ENCODE results near the gene AAK1.
"Not testable (repeated sequence)": the region's sequence is repeated elsewhere in the genome, so short reads cannot be mapped to it uniquely, and the experiment has no call there.

Gene AAK1

DNA sequence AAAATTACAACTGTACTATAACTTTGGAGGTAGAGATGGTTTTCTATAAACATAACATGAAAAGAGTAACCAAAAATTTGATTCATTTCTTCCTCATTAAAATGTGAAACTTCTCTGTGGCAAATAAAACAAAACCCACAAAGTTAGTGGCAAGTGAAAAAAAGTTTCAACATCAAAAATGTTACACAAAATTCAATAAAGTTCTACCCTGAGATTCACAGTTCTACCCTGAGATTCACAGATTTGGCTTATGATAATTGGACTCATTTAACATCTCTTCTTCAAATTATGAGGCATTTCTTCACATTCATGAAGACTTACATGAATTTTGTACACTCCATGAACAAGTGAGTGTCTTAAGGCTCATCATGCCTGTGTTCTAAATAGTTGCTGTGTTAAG lies 51.0 kb downstream of the AAK1 start:
- DNase-seq: no peak

DNA sequence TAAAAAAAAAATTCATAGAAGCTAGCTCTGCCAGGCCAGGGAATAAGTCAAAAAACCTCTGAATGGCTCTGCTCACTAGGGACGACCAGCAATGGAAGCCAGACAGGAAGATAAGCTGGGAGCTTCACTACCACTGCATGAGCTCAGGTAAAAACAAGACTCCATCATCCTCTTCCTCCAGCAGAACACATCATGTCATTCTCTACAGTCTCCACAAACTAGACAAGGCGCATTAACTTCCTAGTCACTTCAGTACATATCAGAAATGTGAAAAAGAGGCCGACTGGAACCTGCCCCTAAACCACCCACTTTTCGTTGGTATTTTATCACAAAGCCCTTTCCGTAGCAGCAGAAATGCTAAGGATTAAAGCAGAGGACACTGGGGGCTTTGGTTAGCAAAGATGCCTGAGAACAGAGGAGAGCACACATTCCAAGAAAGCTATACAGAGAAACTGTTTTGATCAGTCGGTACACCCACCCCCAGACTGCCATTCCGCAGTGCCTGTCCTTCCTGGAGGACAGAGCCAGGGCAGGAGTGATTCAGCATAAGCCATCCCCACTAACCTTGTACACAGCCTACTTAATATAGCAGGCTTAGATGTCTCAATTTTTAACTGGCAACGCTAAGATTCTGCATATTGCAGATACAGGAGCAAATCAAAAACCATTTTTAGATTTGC lies 53.4 kb downstream of the AAK1 start:
- no peak for DNase-seq

DNA sequence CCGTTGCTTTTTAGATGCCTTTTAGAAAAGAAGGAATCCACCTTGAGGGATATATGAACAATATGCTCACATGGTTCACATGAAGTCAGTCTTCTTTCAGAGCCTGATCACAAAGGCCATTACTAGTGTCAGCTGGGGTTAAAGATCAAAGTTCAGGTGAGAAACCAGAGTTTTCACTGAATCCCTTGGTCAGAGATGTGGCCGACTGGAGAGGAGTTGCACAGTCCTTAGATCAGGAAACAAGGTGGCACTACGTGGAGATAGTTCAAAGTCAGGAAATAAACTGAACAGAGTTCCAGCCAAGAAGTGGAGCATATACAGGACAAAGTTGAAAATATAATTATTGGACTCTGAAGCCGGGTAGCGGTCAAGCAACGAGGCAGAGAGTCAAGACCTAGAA lies 54.6 kb downstream of the AAK1 start:
- no peak for DNase-seq

DNA sequence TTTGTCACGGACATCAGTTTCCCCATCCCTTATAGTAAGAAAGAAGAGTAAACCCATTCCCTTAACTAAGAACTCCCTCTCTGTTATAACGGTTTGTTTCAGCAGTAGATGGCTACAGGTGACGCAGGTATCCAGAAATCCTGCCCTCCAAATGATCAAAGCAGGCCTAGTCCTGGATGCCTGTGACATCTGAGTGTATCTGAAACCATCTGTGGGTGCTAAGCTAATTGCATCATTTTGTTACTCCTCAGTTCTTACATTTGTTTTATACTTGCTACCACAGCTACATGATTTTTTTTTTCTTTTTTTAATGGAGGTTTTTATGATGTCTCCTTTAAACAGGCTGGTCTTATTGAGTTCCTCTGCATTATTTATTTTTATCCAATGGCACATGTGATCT lies 55.1 kb downstream of the AAK1 start:
- DNase-seq: no peak

DNA sequence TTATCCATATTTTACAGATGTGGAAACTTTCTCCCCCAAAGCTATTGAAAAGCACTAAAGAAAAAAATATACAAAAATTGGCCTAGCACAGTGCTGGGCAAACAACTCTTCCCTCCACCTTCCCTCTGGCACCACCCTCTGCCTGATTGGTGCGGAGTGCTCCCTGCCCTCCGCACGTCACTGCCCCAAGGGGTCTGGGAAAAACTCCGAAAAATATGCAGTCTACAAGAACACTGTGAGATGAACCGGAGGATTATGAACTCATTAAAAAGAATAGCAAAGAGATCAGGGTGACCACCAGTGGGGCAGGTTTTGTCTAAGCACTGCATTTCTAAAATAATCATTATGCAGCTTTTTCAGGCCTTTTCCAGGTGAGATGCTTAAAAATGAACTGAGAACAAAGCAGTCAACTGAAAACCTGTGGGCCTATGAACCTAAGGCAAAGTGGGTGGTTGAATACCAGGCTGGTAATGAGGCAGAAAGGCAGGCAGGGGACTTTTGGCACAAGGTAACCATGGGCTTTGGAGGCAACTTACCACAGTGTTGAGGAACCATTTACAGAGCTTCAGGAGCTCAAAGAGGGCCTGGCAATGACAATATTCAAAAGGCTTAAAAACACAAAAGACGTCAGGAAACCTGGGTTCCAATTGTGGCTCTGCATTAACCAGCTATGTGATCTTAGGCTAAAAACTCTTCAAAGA lies 57.5 kb downstream of the AAK1 start:
- no peak for DNase-seq

DNA sequence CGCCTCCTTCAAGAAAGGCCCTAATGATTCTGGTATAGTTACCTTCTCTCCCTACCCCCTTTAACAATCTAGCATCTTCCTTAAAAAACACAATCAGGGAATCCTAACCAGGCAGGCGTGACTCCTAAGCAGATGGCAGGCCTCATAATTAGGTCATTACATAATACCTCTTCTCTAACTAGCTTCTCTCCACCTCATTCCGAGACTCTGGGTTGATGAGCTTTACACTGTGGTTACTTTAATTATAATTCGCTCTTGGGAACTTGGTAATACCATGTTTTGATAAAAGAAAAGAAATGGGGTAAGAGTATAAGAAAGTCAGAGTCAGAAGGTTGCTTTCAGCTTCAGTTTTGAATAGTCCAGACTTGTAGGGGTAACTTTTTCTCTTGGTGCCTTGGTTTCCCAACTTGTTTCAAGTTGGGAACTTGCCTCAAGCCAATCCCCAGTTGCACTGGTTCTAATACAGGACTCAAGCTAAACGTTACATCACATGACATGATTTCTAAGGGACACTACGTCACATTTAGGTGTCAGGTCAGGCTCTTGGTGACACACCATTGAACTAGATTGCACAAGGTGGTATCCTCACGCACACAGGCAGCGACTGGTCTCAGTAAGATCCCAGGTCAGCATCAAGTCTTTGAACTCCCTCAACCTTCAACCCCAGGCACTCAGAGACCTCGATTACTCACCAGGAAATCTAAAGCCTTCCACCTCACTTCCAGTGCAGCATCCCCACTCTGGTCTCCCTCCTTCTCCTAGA lies 59.2 kb downstream of the AAK1 start:
- DNase-seq: no peak

DNA sequence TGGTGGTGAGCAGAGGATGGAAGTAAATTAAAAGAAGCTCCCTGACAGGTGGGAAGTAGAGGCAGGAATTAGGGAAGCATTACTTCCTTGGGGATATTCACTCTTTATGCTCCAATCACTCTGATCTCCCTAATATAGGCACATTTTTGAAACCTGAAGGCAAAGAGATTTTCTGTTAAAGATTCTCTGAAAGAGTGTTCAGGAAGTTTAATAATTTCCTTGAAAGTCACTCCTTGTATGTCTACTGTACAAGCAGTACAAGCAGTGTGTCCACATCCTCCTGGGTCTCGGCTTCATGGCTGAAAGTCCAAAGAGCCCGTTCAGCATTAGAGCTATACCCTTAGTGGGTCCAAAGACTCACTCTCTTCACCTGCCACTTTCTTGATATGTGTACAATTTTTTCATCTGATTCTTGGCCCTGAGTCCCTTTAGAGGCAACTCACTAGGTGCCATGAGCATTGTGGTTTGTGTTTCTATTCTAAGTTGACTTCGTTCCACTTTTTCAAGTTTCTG lies 60.2 kb downstream of the AAK1 start:
- no peak for DNase-seq

DNA sequence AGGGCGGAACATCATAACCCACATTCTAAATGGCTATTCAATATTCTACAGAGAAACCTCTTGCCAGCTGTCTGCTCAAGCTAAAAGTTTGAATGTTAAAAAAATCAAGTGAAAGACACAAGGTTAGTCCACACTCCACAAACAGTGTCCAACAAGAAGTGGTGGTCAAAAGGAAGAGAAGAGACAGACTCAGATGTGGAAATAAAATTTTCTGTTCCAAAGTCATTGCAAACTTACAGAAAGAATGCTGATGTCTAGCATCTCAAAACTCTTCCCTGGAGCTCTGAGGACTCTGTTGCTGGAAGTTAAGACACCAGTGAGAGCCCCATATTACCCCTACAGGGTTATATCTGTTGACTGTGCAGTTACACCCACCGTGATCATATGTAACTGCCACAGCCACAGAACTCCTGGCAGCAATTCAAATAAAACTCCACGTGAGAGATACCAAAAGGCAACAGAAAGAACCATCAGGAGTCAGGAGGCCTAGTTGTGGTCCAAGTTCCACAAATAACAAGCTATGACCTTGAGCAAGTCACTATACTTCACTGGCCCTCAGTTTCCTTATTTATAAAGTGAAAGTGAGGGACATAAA lies 60.9 kb downstream of the AAK1 start:
- peak; percentile 24 for DNase-seq

DNA sequence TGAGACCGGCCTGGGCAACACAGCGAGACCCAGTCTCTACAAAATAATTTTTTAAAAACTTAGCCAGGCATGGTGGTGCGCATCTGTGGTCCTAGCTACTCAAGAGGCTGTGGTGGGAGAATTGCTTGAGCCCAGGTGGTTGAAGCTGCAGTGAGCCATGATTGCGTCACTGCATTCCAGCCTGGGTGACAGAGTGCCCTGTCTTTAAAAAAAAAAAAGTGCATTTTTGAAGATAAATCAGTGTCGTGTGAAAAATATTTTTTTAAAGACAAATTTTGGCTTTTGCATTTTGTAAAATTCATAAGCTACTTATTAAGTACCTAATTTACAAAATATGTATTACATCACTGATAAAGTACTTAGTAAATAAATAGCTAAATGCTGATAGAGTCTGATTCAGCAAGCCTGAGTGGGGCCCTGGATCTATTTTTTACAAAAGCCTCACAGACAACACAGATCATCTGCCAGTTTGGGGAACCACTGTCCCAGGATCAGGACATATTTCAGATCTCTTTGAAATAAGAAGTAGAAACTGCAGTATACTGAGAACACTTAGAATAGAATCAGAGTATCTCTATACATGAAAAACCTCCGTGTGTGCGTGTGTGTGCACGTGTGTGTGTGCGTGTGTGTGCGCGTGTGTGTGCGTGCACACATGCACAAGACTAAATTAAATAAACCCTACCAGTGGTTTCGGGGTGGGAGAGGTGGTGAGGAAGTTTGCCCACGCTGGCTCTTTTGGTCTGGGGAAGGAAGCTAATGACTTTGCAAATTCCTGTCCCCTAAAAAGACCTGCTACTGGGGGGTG lies 61.6 kb downstream of the AAK1 start:
- DNase-seq: peak; percentile 30

DNA sequence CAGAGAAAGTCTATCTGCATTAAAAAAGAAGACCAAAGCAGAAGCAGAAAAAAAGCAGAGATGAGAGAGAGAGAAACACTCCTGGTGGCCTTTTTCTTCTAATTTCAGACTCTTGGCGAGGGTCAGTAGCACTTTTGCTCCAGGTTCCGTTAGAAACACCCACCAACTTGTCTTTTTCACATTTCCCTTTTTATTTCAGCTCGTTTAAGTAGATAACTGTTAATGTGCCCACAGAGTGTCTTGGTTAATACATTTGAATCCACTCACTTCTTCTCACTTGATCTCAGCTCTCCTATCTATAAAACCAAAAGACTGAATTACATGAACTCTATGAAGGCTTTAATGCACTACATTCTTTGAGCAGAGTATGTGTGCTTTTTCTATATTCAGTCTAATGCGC lies 63.1 kb downstream of the AAK1 start:
- DNase-seq: no peak

DNA sequence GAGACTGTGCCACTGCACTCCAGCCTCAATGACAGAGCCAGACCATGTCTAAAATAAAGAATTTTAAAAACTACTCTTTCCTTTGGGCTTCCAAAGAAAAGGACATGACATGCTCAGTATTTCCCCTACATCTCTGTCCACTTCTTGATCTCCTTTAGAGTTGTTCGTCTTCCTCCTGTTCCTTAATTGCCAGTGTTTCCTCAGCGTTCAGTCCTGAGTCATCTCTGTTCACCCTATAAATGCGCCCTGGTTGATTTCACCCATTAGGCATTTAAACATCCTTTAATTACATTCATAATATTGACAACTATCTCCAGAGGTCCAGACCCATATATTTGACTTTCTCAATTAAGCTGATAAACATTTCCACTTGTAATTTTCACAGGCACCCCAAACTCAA lies 64.0 kb downstream of the AAK1 start:
- no peak for DNase-seq

DNA sequence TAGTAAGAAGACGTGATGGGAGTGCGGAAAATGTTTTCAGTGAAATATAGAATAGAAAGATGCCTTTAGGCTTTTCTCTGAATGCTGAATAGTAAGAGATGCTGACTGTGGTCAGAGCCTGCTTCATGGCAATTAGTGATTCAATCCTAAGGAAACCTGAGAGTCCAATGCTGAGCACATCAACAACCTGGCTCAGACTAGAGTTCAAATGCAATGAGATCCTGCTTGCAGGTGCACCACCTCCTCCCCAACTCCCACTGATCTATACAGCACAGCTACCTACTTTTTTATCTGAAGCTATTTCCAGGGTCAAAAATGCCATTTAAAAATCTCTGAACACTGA lies 65.4 kb downstream of the AAK1 start:
- DNase-seq: no peak

DNA sequence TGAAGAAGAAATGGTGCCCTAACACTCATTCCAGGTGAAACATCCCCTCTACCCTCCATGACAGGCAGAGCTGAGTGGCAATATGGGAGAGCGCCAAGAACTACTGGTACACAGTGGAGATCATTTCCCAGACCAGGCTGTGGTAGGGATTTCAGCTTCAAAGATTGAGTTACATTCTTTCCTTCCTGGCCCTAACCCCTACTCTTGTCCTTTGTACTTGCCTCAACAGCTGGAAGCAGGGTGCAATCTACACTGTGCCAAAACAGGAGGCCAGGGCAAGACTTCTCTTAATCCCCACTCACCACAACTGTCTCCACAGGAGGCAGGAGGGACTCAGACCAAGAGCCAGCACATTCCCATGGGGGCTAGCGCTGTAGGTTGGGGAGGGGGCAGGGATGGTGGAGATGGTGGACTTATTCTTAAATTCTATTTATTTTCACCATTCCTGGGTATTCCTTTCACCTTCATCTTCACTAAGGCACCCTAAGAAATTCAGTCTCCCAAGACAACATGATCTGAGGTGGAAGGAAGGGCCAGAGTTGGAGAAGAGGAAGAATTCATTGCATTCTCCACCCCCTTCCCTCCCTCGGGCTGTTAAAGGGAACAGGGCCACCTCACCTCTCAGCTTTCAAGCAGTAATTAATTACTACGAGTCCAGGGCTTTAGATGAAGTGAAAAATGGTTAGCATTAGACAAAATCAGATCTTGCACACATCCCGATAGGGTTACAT lies 65.9 kb downstream of the AAK1 start:
- DNase-seq: no peak

DNA sequence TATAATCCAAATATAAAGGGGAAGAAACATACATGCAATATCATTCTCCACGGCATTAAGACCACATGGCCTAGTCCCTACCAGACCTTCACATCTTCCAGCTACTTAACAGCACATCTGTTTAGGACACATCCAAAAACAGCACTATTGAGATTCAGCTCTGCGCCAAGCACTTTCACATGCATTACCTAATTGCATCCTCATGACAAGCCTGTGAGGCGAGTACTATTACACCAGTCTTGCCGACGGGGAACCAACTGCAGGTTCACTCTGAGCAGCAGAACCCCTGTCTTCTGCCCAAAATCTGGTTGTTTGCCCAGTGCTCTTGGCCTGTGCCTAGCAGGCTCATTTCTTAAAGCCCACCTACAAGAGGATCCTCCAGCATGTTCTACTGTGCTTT lies 66.7 kb downstream of the AAK1 start:
- DNase-seq: no peak

DNA sequence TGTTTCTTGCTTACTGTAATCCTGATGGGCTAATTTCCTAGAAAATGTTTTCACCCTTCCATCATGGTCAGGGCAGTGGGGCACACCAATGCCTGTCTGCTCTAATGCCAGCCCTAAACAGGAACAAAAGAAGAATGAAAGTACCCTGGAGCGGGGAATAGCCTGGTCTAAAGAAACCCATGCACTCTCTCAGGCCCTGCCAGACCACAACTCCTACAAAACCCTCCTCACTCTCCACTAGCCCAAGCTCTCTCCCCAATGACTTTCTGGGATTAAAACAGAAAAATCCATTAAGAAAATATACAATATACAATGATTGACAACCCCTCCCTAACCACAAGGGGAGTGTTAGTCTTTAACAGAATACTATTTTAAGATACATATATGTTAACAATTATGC lies 67.6 kb downstream of the AAK1 start:
- DNase-seq: no peak

DNA sequence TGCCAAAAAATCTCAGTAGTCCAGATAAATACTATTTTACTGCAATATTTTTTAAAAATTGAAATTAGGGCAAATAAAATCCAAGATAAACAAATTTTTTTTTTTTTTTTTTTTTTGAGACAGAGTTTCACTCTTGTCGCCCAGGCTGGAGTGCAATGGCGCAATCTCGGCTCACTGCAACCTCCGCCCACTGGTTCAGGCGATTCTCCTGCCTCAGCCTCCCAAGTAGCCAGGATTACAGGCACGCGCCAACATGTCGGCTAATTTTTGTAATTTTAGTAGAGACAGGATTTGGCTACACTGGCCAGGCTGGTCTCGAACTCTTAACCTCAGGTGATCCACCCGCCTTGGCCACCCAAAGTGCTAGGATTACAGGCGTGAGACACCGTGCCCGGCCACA lies 68.2 kb downstream of the AAK1 start:
- not testable (repeated sequence) for DNase-seq

DNA sequence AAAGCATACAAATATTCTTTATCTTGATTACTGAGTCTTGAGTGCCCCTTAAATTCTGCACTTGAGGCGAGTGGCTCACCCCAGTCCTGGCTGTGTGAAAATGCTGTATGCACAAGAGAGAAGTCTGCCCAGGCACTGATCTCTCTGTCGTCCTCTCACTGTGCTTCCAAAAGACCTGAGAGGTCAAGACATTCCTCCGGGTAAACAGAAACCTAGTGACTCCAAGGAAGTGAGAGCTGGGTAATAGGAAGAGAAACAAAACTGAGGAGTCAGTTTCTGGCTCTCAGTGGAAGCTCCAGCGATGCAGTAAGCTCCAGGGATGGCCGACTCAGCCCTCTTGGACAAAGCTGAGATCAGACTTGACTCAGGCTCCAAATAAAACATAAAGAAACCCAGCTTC lies 70.9 kb downstream of the AAK1 start:
- DNase-seq: no peak

DNA sequence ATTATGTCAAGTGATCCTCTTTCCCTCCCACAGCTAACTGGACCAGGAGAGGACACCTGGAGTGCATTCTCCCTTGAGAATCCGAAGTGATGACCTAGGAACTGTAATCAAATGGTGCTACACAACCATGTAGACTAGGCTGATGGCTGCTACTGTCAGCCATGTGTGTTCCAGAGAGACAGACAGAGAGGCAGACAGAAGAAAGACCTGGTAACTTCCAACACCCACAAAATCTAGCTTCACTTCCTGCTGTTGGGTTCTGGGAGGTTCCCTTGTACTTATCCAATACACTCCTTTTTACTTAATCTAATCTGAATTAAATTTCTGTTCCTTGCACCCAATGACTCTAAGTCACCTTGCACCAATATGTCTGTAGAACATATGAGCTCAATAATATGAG lies 72.3 kb downstream of the AAK1 start:
- no peak for DNase-seq

DNA sequence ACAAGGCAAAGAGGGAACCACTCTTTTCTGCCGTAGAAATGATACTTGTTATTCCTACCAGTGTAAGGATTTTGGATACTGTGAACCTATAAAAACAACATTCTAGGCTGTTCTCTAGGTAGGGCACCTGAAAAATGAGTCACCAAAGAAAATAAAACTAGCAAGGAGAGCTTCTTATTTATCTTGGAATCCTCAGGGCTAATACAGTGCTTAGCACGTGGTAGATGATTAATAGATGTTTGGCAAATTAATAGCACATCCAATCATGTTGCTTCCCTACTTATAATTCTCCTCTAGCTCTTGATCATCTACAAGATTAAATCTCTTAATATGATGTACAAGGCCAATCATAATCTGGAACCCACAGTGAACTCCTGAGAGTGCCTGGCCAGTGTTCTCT lies 73.1 kb downstream of the AAK1 start:
- DNase-seq: no peak

DNA sequence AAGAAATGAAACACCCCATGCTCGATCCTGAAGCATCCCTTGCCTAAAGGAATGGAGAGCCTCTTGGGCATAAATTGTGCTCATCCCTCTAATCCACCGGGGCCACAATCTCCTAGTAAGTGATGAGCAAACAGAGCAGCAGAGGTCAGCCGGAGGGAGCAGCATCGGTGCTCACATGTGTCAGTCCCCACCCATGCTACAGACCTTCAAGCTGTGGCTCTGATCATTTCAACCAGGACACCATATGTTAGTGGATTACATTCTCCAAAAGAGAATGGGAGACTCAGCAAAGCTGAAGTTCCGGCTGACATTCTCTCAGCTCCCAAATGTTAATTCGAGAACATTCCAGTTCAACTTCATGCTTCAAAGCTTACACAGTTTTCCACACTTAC lies 75.6 kb downstream of the AAK1 start:
- DNase-seq: no peak

DNA sequence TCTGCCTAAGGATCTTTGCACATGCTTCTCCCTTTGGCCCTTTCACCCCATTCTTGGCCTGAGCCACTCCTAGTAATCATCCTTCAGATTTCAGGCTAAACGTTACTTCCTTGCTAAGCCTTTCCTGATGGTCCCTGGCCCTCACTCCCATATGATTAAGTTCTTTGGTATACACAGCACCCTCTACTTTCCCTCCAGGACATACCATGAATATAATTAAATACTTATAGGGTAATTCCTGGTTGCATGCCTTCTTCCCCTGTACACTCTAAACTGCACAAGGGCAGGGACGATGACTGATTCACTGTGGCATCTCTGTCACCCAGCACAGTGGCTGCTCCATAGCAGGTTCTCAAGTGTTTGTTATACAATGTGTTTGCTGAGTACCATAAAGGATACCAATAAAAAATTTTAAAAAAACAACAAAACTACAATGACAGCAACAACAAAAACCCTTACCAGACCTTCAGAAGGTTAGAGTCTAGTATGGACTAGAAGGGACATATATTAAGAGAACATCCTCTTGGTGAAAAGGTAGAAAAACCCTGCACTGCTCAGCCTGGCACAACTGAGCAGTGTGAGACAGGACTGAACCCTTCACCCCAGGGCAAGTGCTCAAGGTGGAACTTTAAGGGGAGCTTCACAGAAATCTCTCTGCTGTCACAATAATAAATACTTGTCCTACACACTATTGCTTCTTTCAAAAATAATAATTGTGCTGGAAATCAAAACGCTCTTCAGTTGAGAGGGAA lies 76.2 kb downstream of the AAK1 start:
- peak; percentile 26 for DNase-seq

All from CD4-positive, alpha-beta T cell treated with Interleukin-17A for 4 hours (primary cell).